ENCODE results near the gene NEK1. TPM values are rescaled to one million over a fixed set of nuclear protein-coding genes. Genes with fewer than 3 reads are reported as not detected.

The NEK1 gene
- total RNA-seq, 1 experiment from 2014 or later, result 12.3 TPM

GRCh38 chr4:169379688-169380087 lies 232.7 kb downstream of the NEK1 start:
- no peaks in the 10 kb centered on the region for H3K27me3 ChIP-seq (ENCODE audit: insufficient read depth, low read length)
- H4K91ac ChIP-seq (ENCODE audit: insufficient read length, low read depth, low read length), result no peak overlapping the region
- TF ChIP-seq, protein P1, sequence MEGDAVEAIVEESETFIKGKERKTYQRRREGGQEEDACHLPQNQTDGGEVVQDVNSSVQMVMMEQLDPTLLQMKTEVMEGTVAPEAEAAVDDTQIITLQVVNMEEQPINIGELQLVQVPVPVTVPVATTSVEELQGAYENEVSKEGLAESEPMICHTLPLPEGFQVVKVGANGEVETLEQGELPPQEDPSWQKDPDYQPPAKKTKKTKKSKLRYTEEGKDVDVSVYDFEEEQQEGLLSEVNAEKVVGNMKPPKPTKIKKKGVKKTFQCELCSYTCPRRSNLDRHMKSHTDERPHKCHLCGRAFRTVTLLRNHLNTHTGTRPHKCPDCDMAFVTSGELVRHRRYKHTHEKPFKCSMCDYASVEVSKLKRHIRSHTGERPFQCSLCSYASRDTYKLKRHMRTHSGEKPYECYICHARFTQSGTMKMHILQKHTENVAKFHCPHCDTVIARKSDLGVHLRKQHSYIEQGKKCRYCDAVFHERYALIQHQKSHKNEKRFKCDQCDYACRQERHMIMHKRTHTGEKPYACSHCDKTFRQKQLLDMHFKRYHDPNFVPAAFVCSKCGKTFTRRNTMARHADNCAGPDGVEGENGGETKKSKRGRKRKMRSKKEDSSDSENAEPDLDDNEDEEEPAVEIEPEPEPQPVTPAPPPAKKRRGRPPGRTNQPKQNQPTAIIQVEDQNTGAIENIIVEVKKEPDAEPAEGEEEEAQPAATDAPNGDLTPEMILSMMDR (conservative IDR thresholded peaks at IDR 0.05), result no peak
- no peaks in the 10 kb centered on the region for H3K79me1 ChIP-seq (ENCODE audit: insufficient read depth, low read depth, low read length, poor library complexity, severe bottlenecking)
- H2BK15ac ChIP-seq (ENCODE audit: low read depth, low read length), result no peak overlapping the region
- H2BK20ac ChIP-seq (ENCODE audit: low read depth, low read length, poor library complexity, severe bottlenecking), result no peak overlapping the region
- no peak overlapping the region for H3T11ph ChIP-seq (ENCODE audit: low read length)
- no peak overlapping the region for H3K27ac ChIP-seq (ENCODE audit: insufficient read length, low read depth, low read length)
- H2AFZ ChIP-seq (ENCODE audit: low read length), result no peak overlapping the region
- no peak overlapping the region for H3K14ac ChIP-seq (ENCODE audit: insufficient read depth, low read length)
- Mint-ChIP-seq H3K27ac (no peak overlapping the region), H3K4me1 (peaks cover 0 to 3% of the 10 kb centered on the region in 2 experiments; a peak in 1 of 4 replicates), H3K36me3 (ENCODE audit: insufficient read depth in 1 of 3, low read depth in 3 of 3) (peaks cover 4 to 25% (median 7%) of the 10 kb centered on the region in 3 experiments; a peak in 6 of 7 replicates), H3K9me3 (peaks cover 30 to 34% of the 10 kb centered on the region in 2 experiments), H3K27me3 (ENCODE audit: low read depth) (no peaks in the 10 kb centered on the region; the same call in 1 of the 2 replicates), H3K4me3 (no peak overlapping the region)
- no peak overlapping the region for H2BK120ac ChIP-seq (ENCODE audit: low read depth, low read length, poor library complexity, severe bottlenecking)
- no peak overlapping the region for H2BK5ac ChIP-seq (ENCODE audit: insufficient read length, low read length)
- H3K23ac ChIP-seq (ENCODE audit: insufficient read length, low read depth, low read length), result no peak overlapping the region
- H3K4me2 ChIP-seq (ENCODE audit: insufficient read depth, insufficient read length, low read length), result no peak overlapping the region
- no peaks in the 10 kb centered on the region for H3K79me2 ChIP-seq (ENCODE audit: insufficient read depth, low read length)
- H4K5ac ChIP-seq (ENCODE audit: insufficient read length, low read depth, low read length), result no peak overlapping the region
- H3K4me1 ChIP-seq (ENCODE audit: insufficient read depth, low read length), result no peaks in the 10 kb centered on the region
- no peaks in the 10 kb centered on the region for H4K20me1 ChIP-seq (ENCODE audit: control insufficient read depth, insufficient read depth, insufficient read length)
- H3K23me2 ChIP-seq (ENCODE audit: insufficient read length, low read depth, low read length, poor library complexity, severe bottlenecking), result no peaks in the 10 kb centered on the region
- no peak overlapping the region for H3K9ac ChIP-seq (ENCODE audit: extremely low read depth, insufficient read length, low read length)
- H4K8ac ChIP-seq (replicated peaks; ENCODE audit: insufficient read length, low read depth, low read length), result no peak overlapping the region
- no peak overlapping the region for H2BK12ac ChIP-seq (ENCODE audit: insufficient read length, low read depth, low read length)
- no peaks in the 10 kb centered on the region for H3K9me3 ChIP-seq (ENCODE audit: control insufficient read depth, low read depth, low read length)
- H2AK5ac ChIP-seq (ENCODE audit: insufficient read length, low read length), result no peak overlapping the region
- no peak overlapping the region for H3K56ac ChIP-seq (ENCODE audit: insufficient read length, low read depth, low read length)
- no peak overlapping the region for H3K4ac ChIP-seq (ENCODE audit: low read depth, low read length)
- no peak for DNase-seq
- H3K18ac ChIP-seq (ENCODE audit: insufficient read length, low read depth, low read length), result no peak overlapping the region

Data from H9 (cell line).